H1 (cell line): Measurements from ENCODE around the gene AKT1S1. TPM values are rescaled to one million over a fixed set of nuclear protein-coding genes. Genes with fewer than 3 reads are reported as not detected.

Source experiments
- CTCF ChIA-PET: fragments of 300-600 bp; sonication (Branson Sonifier 250); formaldehyde crosslinking; loops from one replicate; lab custom pipeline; 2021; ENCODE audit not compliant: partially characterized antibody; lab: Charles Lee
- POLR2A ChIA-PET: fragments of 300-600 bp; sonication (Branson Sonifier 250); formaldehyde crosslinking; loops from one replicate; lab custom pipeline; 2021; ENCODE audit warnings: inconsistent platforms; ENCODE audit not compliant: partially characterized antibody; lab: Charles Lee
- DNase-seq, 2 experiments: peaks; one replicate each; pipeline versions ENCODE4 v3.0.0 to v3.0.0-alpha.2; 2010 to 2022; ENCODE audit warnings: low spot score in 2 of 2, low read depth in 1 of 2, mixed read lengths in 1 of 2
- FAIRE-seq: peaks from 2 replicates; lab custom pipeline; 2011; peaks lifted over from hg19 to GRCh38; lab: Jason Lieb, UNC
- H2AFZ ChIP-seq: 2 replicates; pipeline ENCODE4 v1.8.1; 2012; ENCODE audit warnings: low read length, inconsistent platforms
- H2AK5ac ChIP-seq: 2 replicates; pipeline ENCODE4 v1.6.1; 2013; ENCODE audit warnings: low read depth, low read length
- H2BK120ac ChIP-seq: replicated peaks from 2 replicates; pipeline ENCODE3; 2013; ENCODE audit warnings: low read depth, low read length, inconsistent platforms
- H2BK12ac ChIP-seq: 2 replicates; pipeline ENCODE4 v1.6.1; 2013; ENCODE audit warnings: low read depth, low read length
- H2BK15ac ChIP-seq: 2 replicates; pipeline ENCODE4 v1.6.1; 2013; ENCODE audit warnings: low read length
- H2BK20ac ChIP-seq: 2 replicates; pipeline ENCODE4 v1.6.1; 2013; ENCODE audit warnings: low read length
- H2BK5ac ChIP-seq: 2 replicates; pipeline ENCODE4 v1.6.1; 2013; ENCODE audit warnings: low read depth, low read length
- H3K14ac ChIP-seq: 2 replicates; pipeline ENCODE4 v1.6.1; 2013; ENCODE audit warnings: inconsistent platforms; ENCODE audit not compliant: insufficient read length
- H3K18ac ChIP-seq: 2 replicates; pipeline ENCODE4 v1.6.1; 2013; ENCODE audit warnings: low read length; ENCODE audit errors: extremely low read depth
- H3K23ac ChIP-seq: 2 replicates; pipeline ENCODE4 v1.6.1; 2013; ENCODE audit warnings: inconsistent platforms; ENCODE audit not compliant: insufficient read length
- H3K23me2 ChIP-seq: 2 replicates; pipeline ENCODE4 v1.6.1; 2013; ENCODE audit warnings: low read depth, low read length
- H3K27ac ChIP-seq: 2 replicates; pipeline ENCODE4 v1.6.1; 2011; ENCODE audit warnings: low read depth, low read length, inconsistent platforms
- H3K27me3 ChIP-seq, 4 experiments: replicated peaks in 1 of 4; 1 replicate in 1 of 4; 2 replicates in 3 of 4; pipeline versions ENCODE4 v1.6.1 to v1.8.1; 2011 to 2013; ENCODE audit warnings: low read length in 3 of 4, mild to moderate bottlenecking in 3 of 4, inconsistent platforms in 2 of 4, mixed read lengths in 2 of 4, moderate library complexity in 1 of 4; ENCODE audit not compliant: control insufficient read depth in 3 of 4, insufficient read depth in 3 of 4; ENCODE audit errors: extremely low read depth in 1 of 4
- H3K36me3 ChIP-seq, 4 experiments: 2 replicates each; pipeline versions ENCODE4 v1.6.1 to v1.8.1; 2011 to 2013; ENCODE audit warnings: mild to moderate bottlenecking in 4 of 4, low read length in 3 of 4, moderate library complexity in 2 of 4, control low read depth in 1 of 4, inconsistent platforms in 1 of 4; ENCODE audit not compliant: insufficient read depth in 4 of 4, control insufficient read depth in 2 of 4
- H3K4ac ChIP-seq: replicated peaks from 2 replicates; pipeline ENCODE3; 2013; ENCODE audit warnings: low read length, low read depth, mixed read lengths, inconsistent platforms; ENCODE audit not compliant: insufficient read length
- H3K4me1 ChIP-seq, 4 experiments: replicated peaks in 1 of 4; 1 replicate in 1 of 4; 2 replicates in 3 of 4; pipeline versions ENCODE4 v1.6.1 to v1.8.1; 2011 to 2013; ENCODE audit warnings: low read length in 3 of 4, inconsistent platforms in 2 of 4, mixed read lengths in 1 of 4; ENCODE audit not compliant: insufficient read depth in 4 of 4, control insufficient read depth in 3 of 4
- H3K4me2 ChIP-seq, 2 experiments: 2 replicates each; pipeline versions ENCODE4 v1.6.1 to v1.8.1; 2011 to 2013; ENCODE audit warnings: low read depth in 2 of 2, low read length in 2 of 2, control low read depth in 1 of 2, inconsistent platforms in 1 of 2, mild to moderate bottlenecking in 1 of 2; ENCODE audit not compliant: insufficient read depth in 1 of 2
- H3K4me3 ChIP-seq, 4 experiments: fragments of 200-600, 300-600 bp in 1 of 4; sonication (generic), shearing (Covaris generic), sonication (Bioruptor Twin) in 1 of 4; 2 replicates each; pipeline versions ENCODE4 v1.5.1 to v1.8.1; 2011 to 2016; ENCODE audit warnings: low read length in 4 of 4, low read depth in 3 of 4, control low read depth in 2 of 4, inconsistent platforms in 2 of 4, mild to moderate bottlenecking in 2 of 4, mixed read lengths in 1 of 4, moderate library complexity in 1 of 4; ENCODE audit not compliant: insufficient read depth in 2 of 4; ENCODE audit errors: extremely low read depth in 1 of 4
- H3K56ac ChIP-seq: replicated peaks from 2 replicates; pipeline ENCODE3; 2013; ENCODE audit warnings: low read depth, mild to moderate bottlenecking, mixed read lengths, low read length, inconsistent platforms; ENCODE audit not compliant: insufficient read length
- H3K79me1 ChIP-seq: 2 replicates; pipeline ENCODE4 v1.6.1; 2013; ENCODE audit warnings: low read depth, low read length, control low read depth
- H3K79me2 ChIP-seq, 2 experiments: 2 replicates each; pipeline versions ENCODE4 v1.6.1 to v1.8.1; 2012 to 2013; ENCODE audit warnings: low read length in 2 of 2, mild to moderate bottlenecking in 2 of 2, inconsistent platforms in 1 of 2; ENCODE audit not compliant: insufficient read depth in 2 of 2, control insufficient read depth in 1 of 2
- H3K9ac ChIP-seq, 4 experiments: replicated peaks in 1 of 4; 1 replicate in 1 of 4; 2 replicates in 3 of 4; pipeline versions ENCODE4 v1.6.1 to v1.8.1; 2011 to 2013; ENCODE audit warnings: low read depth in 3 of 4, low read length in 3 of 4, control low read depth in 2 of 4, mild to moderate bottlenecking in 2 of 4, moderate library complexity in 2 of 4, inconsistent platforms in 1 of 4; ENCODE audit errors: extremely low read depth in 1 of 4
- H3K9me3 ChIP-seq, 2 experiments: 2 replicates each; pipeline versions ENCODE4 v1.6.1 to v1.8.1; 2012 to 2013; ENCODE audit warnings: mild to moderate bottlenecking in 2 of 2, moderate library complexity in 2 of 2, control low read depth in 1 of 2, inconsistent platforms in 1 of 2, low read depth in 1 of 2, low read length in 1 of 2, mixed read lengths in 1 of 2; ENCODE audit not compliant: insufficient read depth in 2 of 2
- H4K20me1 ChIP-seq, 2 experiments: replicated peaks in 1 of 2; 2 replicates each; pipeline versions ENCODE3 to v1.8.1; 2011 to 2013; ENCODE audit warnings: inconsistent platforms in 2 of 2, low read length in 2 of 2, mild to moderate bottlenecking in 1 of 2; ENCODE audit not compliant: insufficient read depth in 2 of 2, control insufficient read depth in 1 of 2
- H4K5ac ChIP-seq: 2 replicates; pipeline ENCODE4 v1.6.1; 2013; ENCODE audit warnings: low read length, low read depth, mixed read lengths, inconsistent platforms; ENCODE audit not compliant: insufficient read length
- H4K8ac ChIP-seq: 2 replicates; pipeline ENCODE4 v1.8.0; 2013; ENCODE audit warnings: mild to moderate bottlenecking, moderate library complexity, low read length, inconsistent platforms; ENCODE audit not compliant: insufficient read depth; ENCODE audit errors: extremely low read depth
- H4K91ac ChIP-seq: replicated peaks from 2 replicates; pipeline ENCODE3; 2013; ENCODE audit warnings: low read length, mixed read lengths, inconsistent platforms; ENCODE audit not compliant: insufficient read length
- CBX8 ChIP-seq: fragments of 300-800, 300-1000 bp; sonication (generic); IDR thresholded peaks from 2 replicates; pipeline ENCODE4 v1.7.1; 2016; ENCODE audit warnings: low read depth, low read length, borderline replicate concordance
- CTBP2 ChIP-seq: IDR thresholded peaks from 2 replicates; pipeline ENCODE4 v1.7.0; 2011; ENCODE audit warnings: borderline replicate concordance, mild to moderate bottlenecking, moderate library complexity, mixed read lengths, low read length; ENCODE audit not compliant: insufficient read depth, insufficient read length
- EP300 ChIP-seq, 2 experiments: IDR thresholded peaks; 1 replicate in 1 of 2; 2 replicates in 1 of 2; pipeline ENCODE4 v1.6.1; 2011 to 2012; ENCODE audit warnings: low read depth in 2 of 2, low read length in 2 of 2, mild to moderate bottlenecking in 2 of 2, borderline replicate concordance in 1 of 2, inconsistent platforms in 1 of 2, moderate library complexity in 1 of 2
- KDM1A ChIP-seq: fragments of 200-600, 300-600 bp; sonication (generic); IDR thresholded peaks from 2 replicates; pipeline ENCODE4 v1.7.1; 2016; ENCODE audit warnings: mild to moderate bottlenecking, low read length, borderline replicate concordance
- RAD21 ChIP-seq, 2 experiments: IDR thresholded peaks in 1 of 2; conservative IDR thresholded peaks in 1 of 2; 2 replicates each; pipeline ENCODE4 v1.6.1; 2011; ENCODE audit warnings: low read depth in 2 of 2, low read length in 2 of 2, improper control_type of control experiment in 1 of 2, inconsistent platforms in 1 of 2, mild to moderate bottlenecking in 1 of 2, moderate library complexity in 1 of 2
- SRF ChIP-seq: IDR thresholded peaks from 2 replicates; pipeline ENCODE4 v1.6.1; 2011; ENCODE audit warnings: mild to moderate bottlenecking, low read depth, low read length, moderate library complexity
- ZNF274 ChIP-seq: IDR thresholded peaks from 2 replicates; pipeline ENCODE4 v1.7.0; 2012; ENCODE audit warnings: low read length, borderline replicate concordance; ENCODE audit errors: extremely low read depth
- WGBS, 2 experiments: shearing (Covaris generic) in 1 of 2; methylation state at CpG; one replicate each; pipeline versions ENCODE4 v1.1.6 to v1.1.7; 2013 to 2015; ENCODE audit warnings: low lambda C conversion rate in 2 of 2, mixed read lengths in 2 of 2, inconsistent platforms in 1 of 2, low coverage in 1 of 2, missing lambda C conversion rate in 1 of 2; ENCODE audit not compliant: insufficient replicate concordance in 2 of 2, insufficient coverage in 1 of 2, insufficient read length in 1 of 2; ENCODE audit errors: extremely low coverage in 1 of 2, missing lambda C conversion rate in 1 of 2; 5-methylcytosine and 5-hydroxymethylcytosine counted together
- polyA plus RNA-seq, 7 experiments: library from polyadenylated mRNA; depleted of rRNA in 3 of 7; stranded (reverse) in 5 of 7; unstranded in 2 of 7; fragments of >200 nt in 5 of 7; fragments of 200-250 nt in 2 of 7; gene quantifications; 1 replicate in 5 of 7; 2 replicates in 1 of 7; 4 replicates in 1 of 7; pipeline versions ENCODE4 v1.2.1 to v1.2.3, GENCODE V29; 2011 to 2013; ENCODE audit warnings: missing spikeins in 2 of 7, mixed read lengths in 2 of 7
- total RNA-seq: library from RNA; stranded (reverse); fragmentation: NEBNext Ultra II Directional; extraction: Animal tissue kit (Norgen Biotek cat#: 25700); gene quantifications from 2 replicates; pipeline ENCODE4 v1.2.1, GENCODE V29; 2021
- TF ChIP-seq, protein P1 (sequence below): IDR thresholded peaks from 2 replicates; pipeline ENCODE4 v1.6.1; 2011; ENCODE audit warnings: low read length, improper control_type of control experiment
- TF ChIP-seq, protein P2 (sequence below): IDR thresholded peaks from 2 replicates; pipeline ENCODE4 v1.6.1; 2011; ENCODE audit warnings: low read depth, mild to moderate bottlenecking, low read length; ENCODE audit not compliant: insufficient read depth

AKT1S1 gene
- total and polyA plus RNA-seq, 2 of the 8 experiments (the other 6 are each of a cell fraction or from before 2014, with no cell fraction given), result 40.7 to 45.9 TPM

DNA sequence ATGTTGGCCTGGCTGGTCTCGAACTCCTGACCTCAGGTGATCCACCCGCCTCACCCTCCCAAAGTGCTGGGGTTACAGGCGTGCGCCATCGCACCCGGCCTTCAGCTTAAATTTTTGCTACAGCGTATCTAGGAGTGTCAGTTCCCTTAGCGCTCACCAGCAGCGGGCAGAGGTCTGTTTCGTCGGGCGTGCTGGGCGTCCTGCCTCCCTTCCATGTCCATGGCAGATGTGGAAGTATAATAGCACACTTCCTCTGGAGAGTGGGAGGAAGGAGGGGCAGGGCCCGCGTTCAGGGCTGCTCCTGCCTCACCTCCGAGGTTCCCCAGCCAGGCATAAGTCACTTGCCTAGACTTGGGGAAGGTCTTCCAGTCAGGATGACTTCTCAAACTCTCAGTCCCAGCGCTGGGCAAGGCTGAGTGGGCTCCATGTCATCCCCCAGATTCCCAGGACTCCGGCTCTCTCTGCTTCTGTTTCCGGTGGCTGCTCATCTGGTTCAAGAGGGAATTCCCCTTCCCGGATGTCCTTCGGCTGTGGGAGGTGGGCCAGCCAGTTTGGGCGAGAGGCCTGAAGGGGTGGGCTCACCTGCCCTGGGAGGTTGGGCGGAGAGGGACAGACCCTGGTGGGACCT is 10.0 kb upstream of the AKT1S1 start:
- 96% methylated on average over 22 of the region's 23 CpGs; no CpG with 5 or more reads in 1 of the 2 experiments for WGBS, 2 experiments
- peaks cover 2% of the 10 kb centered on the region; the same call in 1 of the 2 replicates for H3K23me2 ChIP-seq
- no peak for FAIRE-seq
- no peak overlapping the region for H3K27ac ChIP-seq
- no peaks in the 10 kb centered on the region for H3K79me1 ChIP-seq
- no peak overlapping the region for H2BK15ac ChIP-seq
- H3K79me2 ChIP-seq, result no peaks in the 10 kb centered on the region
- no peak overlapping the region for H3K4ac ChIP-seq
- DNase-seq, result no peak
- no peak overlapping the region for H3K56ac ChIP-seq
- H4K20me1 ChIP-seq, result peaks cover 3 to 13% of the 10 kb centered on the region in 2 experiments
- no peak overlapping the region for H2BK20ac ChIP-seq
- H2BK12ac ChIP-seq, result no peak overlapping the region
- H2AK5ac ChIP-seq, result no peak overlapping the region
- no peak overlapping the region for H3K23ac ChIP-seq
- no peak overlapping the region for H3K4me3 ChIP-seq
- no peak overlapping the region for H3K9ac ChIP-seq
- no peak overlapping the region for H4K5ac ChIP-seq
- H3K18ac ChIP-seq, result no peak overlapping the region; the same call in 1 of the 2 replicates
- H3K4me2 ChIP-seq, result no peak overlapping the region
- no peak overlapping the region for H4K8ac ChIP-seq
- no peak overlapping the region for H4K91ac ChIP-seq
- no peak overlapping the region for H3K14ac ChIP-seq
- peaks cover 0 to 10% (median 8%) of the 10 kb centered on the region in 4 experiments; a peak in 5 of 7 replicates for H3K4me1 ChIP-seq
- H3K27me3 ChIP-seq, result peaks cover 0 to 8% (median 6%) of the 10 kb centered on the region in 4 experiments; a peak in 4 of 7 replicates
- POLR2A ChIA-PET, result interaction anchor here (0.6 to 9.3 kb wide), 8 partner anchors 8 to 42 kb away, joined by 3 to 55 read pairs (median 3); partner anchors contain the start of genes AKT1S1, ATF5, NUP62 and TBC1D17
- H3K36me3 ChIP-seq, result peaks cover 18 to 39% (median 25%) of the 10 kb centered on the region in 4 experiments; a peak in 7 of 8 replicates
- no peak overlapping the region for H2AFZ ChIP-seq
- CTCF ChIA-PET, result no interaction called here
- no peak overlapping the region for H2BK5ac ChIP-seq
- no peak overlapping the region for H2BK120ac ChIP-seq
- H3K9me3 ChIP-seq, result peaks cover 0 to 10% of the 10 kb centered on the region in 2 experiments; a peak in 3 of 4 replicates
- TF ChIP-seq CBX8, result no peak
- no peak for TF ChIP-seq ZNF274
- TF ChIP-seq KDM1A, result no peak
- no peak for TF ChIP-seq RAD21 (IDR thresholded peaks at IDR 0.05 in 1 of 2, conservative IDR thresholded peaks at IDR 0.05 in 1 of 2; ENCODE audit: low read depth in 2 of 2, low read length in 2 of 2)
- no peak for TF ChIP-seq SRF
- no peak for TF ChIP-seq EP300 (IDR thresholded peaks at IDR 0.05; ENCODE audit: borderline replicate concordance in 1 of 2, low read depth in 2 of 2, low read length in 2 of 2)
- TF ChIP-seq CTBP2, result no peak
- TF ChIP-seq, protein P1, sequence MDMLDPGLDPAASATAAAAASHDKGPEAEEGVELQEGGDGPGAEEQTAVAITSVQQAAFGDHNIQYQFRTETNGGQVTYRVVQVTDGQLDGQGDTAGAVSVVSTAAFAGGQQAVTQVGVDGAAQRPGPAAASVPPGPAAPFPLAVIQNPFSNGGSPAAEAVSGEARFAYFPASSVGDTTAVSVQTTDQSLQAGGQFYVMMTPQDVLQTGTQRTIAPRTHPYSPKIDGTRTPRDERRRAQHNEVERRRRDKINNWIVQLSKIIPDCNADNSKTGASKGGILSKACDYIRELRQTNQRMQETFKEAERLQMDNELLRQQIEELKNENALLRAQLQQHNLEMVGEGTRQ, result no peak
- TF ChIP-seq, protein P2, sequence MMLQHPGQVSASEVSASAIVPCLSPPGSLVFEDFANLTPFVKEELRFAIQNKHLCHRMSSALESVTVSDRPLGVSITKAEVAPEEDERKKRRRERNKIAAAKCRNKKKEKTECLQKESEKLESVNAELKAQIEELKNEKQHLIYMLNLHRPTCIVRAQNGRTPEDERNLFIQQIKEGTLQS, result no peak
